MCF 10A (cell line): ENCODE data around the gene ZNF440. TPM values are rescaled to one million over a fixed set of nuclear protein-coding genes. Genes with fewer than 3 reads are reported as not detected.

Experiments
- BruUV-seq: library from RNA; stranded (reverse); fragments of 400-500 nt; replicated peaks from 2 replicates; lab custom pipeline; 2021; lab: Mats Ljungman, UMichigan
- CTCF ChIA-PET: fragments of 300-600 bp; sonication (Branson Sonifier 250); formaldehyde crosslinking; extraction: SDS; loops from one replicate; lab custom pipeline; 2021; ENCODE audit warnings: antibody characterized with exemption, inconsistent platforms; lab: Yijun Ruan, JAX
- POLR2A ChIA-PET: fragments of 300-600, 350-650 bp; sonication (Branson Sonifier 250); formaldehyde crosslinking; extraction: SDS; loops from one replicate; lab custom pipeline; 2020; ENCODE audit warnings: antibody characterized with exemption, inconsistent platforms; lab: Yijun Ruan, JAX
- DNase-seq: peaks from one replicate; pipeline ENCODE4 v3.0.0-alpha.2; 2018; ENCODE audit not compliant: unreplicated experiment
- H3K27ac Mint-ChIP-seq: one replicate; pipeline ENCODE4 v1.8.0; 2022; ENCODE audit warnings: mild to moderate bottlenecking, low read depth, mixed read lengths; ENCODE audit not compliant: unreplicated experiment
- H3K27me3 Mint-ChIP-seq: one replicate; pipeline ENCODE4 v1.8.0; 2022; ENCODE audit warnings: mixed read lengths; ENCODE audit not compliant: insufficient read depth, unreplicated experiment
- H3K36me3 Mint-ChIP-seq: one replicate; pipeline ENCODE4 v1.8.0; 2022; ENCODE audit warnings: mild to moderate bottlenecking, moderate library complexity, mixed read lengths; ENCODE audit not compliant: insufficient read depth, unreplicated experiment
- H3K4me1 Mint-ChIP-seq: one replicate; pipeline ENCODE4 v1.8.0; 2022; ENCODE audit warnings: mixed read lengths; ENCODE audit not compliant: insufficient read depth, unreplicated experiment
- H3K4me3 Mint-ChIP-seq: one replicate; pipeline ENCODE4 v1.8.0; 2022; ENCODE audit warnings: mild to moderate bottlenecking, moderate library complexity, mixed read lengths; ENCODE audit not compliant: unreplicated experiment
- H3K9me3 Mint-ChIP-seq: one replicate; pipeline ENCODE4 v1.8.0; 2022; ENCODE audit warnings: mixed read lengths; ENCODE audit not compliant: unreplicated experiment
- CTCF ChIP-seq: fragments of 200-600 bp; IDR thresholded peaks from one replicate; pipeline ENCODE4 v1.8.0; 2022; ENCODE audit warnings: antibody characterized with exemption, mild to moderate bottlenecking; ENCODE audit not compliant: unreplicated experiment
- intact Hi-C: fragments of 100-400 bp; cut with micrococcal nuclease; formaldehyde crosslinking; loops from 2 replicates; pipeline ENCODE4 v1.14.1; 2022
- total RNA-seq: library from RNA; stranded (reverse); gene quantifications from 2 replicates; pipeline ENCODE4 v1.2.3, GENCODE V29; 2022

The ZNF440 gene
- total RNA-seq, 1 experiment from 2014 or later = 2.6 TPM

- no peak overlapping the region for H3K27ac Mint-ChIP-seq
- POLR2A ChIA-PET = interaction anchor here (0.6 kb wide), 1 partner anchor 513 kb away, joined by 3 read pairs; no protein-coding TSS in a partner anchor
- H3K4me1 Mint-ChIP-seq = no peaks in the 10 kb centered on the region
- H3K9me3 Mint-ChIP-seq = peaks cover 10% of the 10 kb centered on the region
- peaks cover 50% of the 10 kb centered on the region for H3K36me3 Mint-ChIP-seq
- H3K27me3 Mint-ChIP-seq = no peaks in the 10 kb centered on the region
- CTCF ChIA-PET = interaction anchor here (1.6 kb wide), 1 partner anchor 16 kb away, joined by 4 read pairs; no protein-coding TSS in a partner anchor
- DNase-seq = no peak
- intact Hi-C loops = no loop called here
- BruUV-seq = no TSS peak
- TF ChIP-seq CTCF = no peak
- H3K4me3 Mint-ChIP-seq = no peak overlapping the region
Measured at GRCh38 chr19:11781295-11782057, 32.6 kb upstream of the ZNF440 start.

- no TSS peak for BruUV-seq
- Mint-ChIP-seq H3K27ac (no peak overlapping the region), H3K36me3 (peaks cover 30% of the 10 kb centered on the region), H3K4me1 (no peaks in the 10 kb centered on the region), H3K9me3 (peaks cover 20% of the 10 kb centered on the region), H3K27me3 (no peaks in the 10 kb centered on the region), H3K4me3 (no peak overlapping the region)
- intact Hi-C loops = no loop called here
- TF ChIP-seq CTCF = no peak
- POLR2A ChIA-PET = no interaction called here
- CTCF ChIA-PET = no interaction called here
- DNase-seq = no peak
Measured at GRCh38 chr19:11783767-11784166, 30.3 kb upstream of the ZNF440 start.

- Mint-ChIP-seq H3K4me3 (no peak overlapping the region), H3K27me3 (no peaks in the 10 kb centered on the region), H3K9me3 (peaks cover 24% of the 10 kb centered on the region), H3K36me3 (peaks cover 24% of the 10 kb centered on the region), H3K4me1 (no peaks in the 10 kb centered on the region), H3K27ac (no peak overlapping the region)
- no peak for TF ChIP-seq CTCF
- BruUV-seq = no TSS peak
- POLR2A ChIA-PET = no interaction called here
- CTCF ChIA-PET = no interaction called here
- intact Hi-C loops = no loop called here
- no peak for DNase-seq
Measured at GRCh38 chr19:11784356-11784755, 29.7 kb upstream of the ZNF440 start.

GRCh38 chr19:11787536-11787935 lies 26.5 kb upstream of the ZNF440 start:
- CTCF ChIA-PET = interaction anchor here (0.6 to 2.6 kb wide), 2 partner anchors 10 to 137 kb away, joined by 3 to 14 read pairs; partner anchors contain the start of gene ZNF700
- Mint-ChIP-seq H3K9me3 (peaks cover 42% of the 10 kb centered on the region), H3K27me3 (no peaks in the 10 kb centered on the region), H3K4me1 (no peaks in the 10 kb centered on the region), H3K36me3 (peaks cover 4% of the 10 kb centered on the region), H3K4me3 (no peak overlapping the region), H3K27ac (no peak overlapping the region)
- intact Hi-C loops = no loop called here
- no peak for DNase-seq
- POLR2A ChIA-PET = no interaction called here
- no TSS peak for BruUV-seq
- no peak for TF ChIP-seq CTCF
